Ascending aorta (tissue), 2 donors: ENCODE measurements around the gene RBMXL3. TPM values are rescaled to one million over a fixed set of nuclear protein-coding genes. Genes with fewer than 3 reads are reported as not detected.
"Not testable (repeated sequence)": the region's sequence is repeated elsewhere in the genome, so short reads cannot be mapped to it uniquely, and the experiment has no call there.

Experiments
- DNase-seq, 2 donors: peaks; one replicate each; pipeline ENCODE4 v3.0.0-alpha.2; 2019; ENCODE audit warnings: low spot score in 2 of 2
- H3K27ac ChIP-seq, 2 donors: fragments of 200-600 bp; sonication (generic); one replicate each; pipeline ENCODE4 v1.5.1; 2016 to 2017; ENCODE audit warnings: mild to moderate bottlenecking in 1 of 2
- H3K27me3 ChIP-seq: fragments of 200-600 bp; sonication (generic); one replicate; pipeline ENCODE4 v1.5.1; 2017
- H3K36me3 ChIP-seq, 2 donors: fragments of 200-600 bp; sonication (generic); one replicate each; pipeline ENCODE4 v1.5.1; 2016
- H3K4me1 ChIP-seq, 2 donors: fragments of 200-600 bp; sonication (generic); one replicate each; pipeline ENCODE4 v1.5.1; 2016 to 2017; ENCODE audit warnings: mild to moderate bottlenecking in 1 of 2
- H3K4me3 ChIP-seq, 2 donors: fragments of 200-600 bp; sonication (generic); one replicate each; pipeline ENCODE4 v1.5.1; 2016 to 2017; ENCODE audit warnings: mild to moderate bottlenecking in 1 of 2
- H3K9me3 ChIP-seq, 2 donors: fragments of 200-600 bp; sonication (generic); one replicate each; pipeline ENCODE4 v1.5.1; 2016
- CTCF ChIP-seq, 3 experiments: fragments of 200-600 bp in 2 of 3; fragments of 450-650 bp in 1 of 3; sonication (generic) in 2 of 3; IDR thresholded peaks; one replicate each; pipeline ENCODE4 v1.5.1; 2016 to 2019; ENCODE audit warnings: antibody characterized with exemption in 3 of 3, mild to moderate bottlenecking in 1 of 3, moderate library complexity in 1 of 3
- intact Hi-C: fragments of 100-400 bp; cut with DNase I; formaldehyde crosslinking; loops from one replicate; pipeline ENCODE4 v1.15.1; 2023
- total RNA-seq: library from RNA; depleted of rRNA; stranded (reverse); fragments of >200 nt; gene quantifications from one replicate; pipeline ENCODE4 v1.1.0, GENCODE V29; 2016

Gene RBMXL3
- total RNA-seq, 1 donor from 2014 or later: not detected

GRCh38 chrX:115192244-115192700 lies 3.1 kb downstream of the RBMXL3 start:
- H3K27me3 ChIP-seq: no peaks in the 10 kb centered on the region
- no peak for DNase-seq
- H3K27ac ChIP-seq: no peak overlapping the region
- intact Hi-C loops: no loop called here
- H3K4me3 ChIP-seq: no peak overlapping the region
- H3K4me1 ChIP-seq: no peaks in the 10 kb centered on the region
- H3K9me3 ChIP-seq: no peaks in the 10 kb centered on the region
- no peak for TF ChIP-seq CTCF (IDR thresholded peaks at IDR 0.05)
- no peaks in the 10 kb centered on the region for H3K36me3 ChIP-seq

GRCh38 chrX:115204040-115204439 lies 14.8 kb downstream of the RBMXL3 start:
- no peak for TF ChIP-seq CTCF (IDR thresholded peaks at IDR 0.05)
- intact Hi-C loops: no loop called here
- Histone ChIP-seq H3K4me3 (no peak overlapping the region), H3K36me3 (no peaks in the 10 kb centered on the region), H3K27me3 (no peaks in the 10 kb centered on the region), H3K4me1 (no peaks in the 10 kb centered on the region), H3K9me3 (peaks cover 0 to 7% of the 10 kb centered on the region in 2 donors), H3K27ac (no peak overlapping the region)
- no peak for DNase-seq

- intact Hi-C loops, H3K27me3 ChIP-seq, DNase-seq, H3K4me3 ChIP-seq, H3K9me3 ChIP-seq, H3K36me3 ChIP-seq, H3K27ac ChIP-seq, H3K4me1 ChIP-seq: not testable (repeated sequence)
Measured at GRCh38 chrX:115209547-115209946, 20.3 kb downstream of the RBMXL3 start.

- DNase-seq: no peak
- H3K27me3 ChIP-seq: no peaks in the 10 kb centered on the region
- no peak overlapping the region for H3K27ac ChIP-seq
- H3K36me3 ChIP-seq: no peaks in the 10 kb centered on the region
- no peak for TF ChIP-seq CTCF (IDR thresholded peaks at IDR 0.05)
- no peaks in the 10 kb centered on the region for H3K9me3 ChIP-seq
- intact Hi-C loops: no loop called here
- no peaks in the 10 kb centered on the region for H3K4me1 ChIP-seq
- no peak overlapping the region for H3K4me3 ChIP-seq
Measured at GRCh38 chrX:115214151-115214550, 24.9 kb downstream of the RBMXL3 start.

GRCh38 chrX:115214605-115215004 lies 25.4 kb downstream of the RBMXL3 start:
- Histone ChIP-seq H3K27ac (no peak overlapping the region), H3K4me1 (no peaks in the 10 kb centered on the region), H3K9me3 (no peaks in the 10 kb centered on the region), H3K4me3 (no peak overlapping the region), H3K27me3 (no peaks in the 10 kb centered on the region), H3K36me3 (no peaks in the 10 kb centered on the region)
- intact Hi-C loops: no loop called here
- no peak for TF ChIP-seq CTCF (IDR thresholded peaks at IDR 0.05)
- no peak for DNase-seq

- H3K27ac ChIP-seq, H3K4me3 ChIP-seq, H3K4me1 ChIP-seq, H3K9me3 ChIP-seq, H3K27me3 ChIP-seq, H3K36me3 ChIP-seq, intact Hi-C loops, DNase-seq: not testable (repeated sequence)
Measured at GRCh38 chrX:115217346-115217745, 28.1 kb downstream of the RBMXL3 start.

- DNase-seq: no peak
- no peaks in the 10 kb centered on the region for H3K9me3 ChIP-seq
- no peaks in the 10 kb centered on the region for H3K36me3 ChIP-seq
- H3K4me3 ChIP-seq: no peak overlapping the region
- intact Hi-C loops: no loop called here
- H3K27me3 ChIP-seq: no peaks in the 10 kb centered on the region
- TF ChIP-seq CTCF (IDR thresholded peaks at IDR 0.05): peak in 2 of 3 experiments; percentile 12 to 30
- no peak overlapping the region for H3K27ac ChIP-seq
- H3K4me1 ChIP-seq: no peaks in the 10 kb centered on the region
Measured at GRCh38 chrX:115226929-115227328, 37.7 kb downstream of the RBMXL3 start.
